Lower lobe of right lung (tissue), 2 donors: ENCODE results near the gene MOAP1. TPM values are rescaled to one million over a fixed set of nuclear protein-coding genes. Genes with fewer than 3 reads are reported as not detected.

Experiments
- ATAC-seq, 2 donors: fragments of 200-7000 bp; cut with Tn5 transposase; one replicate each; pipeline ENCODE4 v1.9.1; 2020 to 2022; ENCODE audit warnings: mild to moderate bottlenecking in 2 of 2, moderate library complexity in 2 of 2
- DNase-seq: peaks from one replicate; pipeline ENCODE4 v3.0.0-alpha.2; 2020
- H3K27ac ChIP-seq: fragments of 200-600 bp; one replicate; pipeline ENCODE4 v1.8.0; 2022
- H3K27me3 ChIP-seq: fragments of 200-600 bp; one replicate; pipeline ENCODE4 v1.8.0; 2022; ENCODE audit warnings: low read depth
- H3K36me3 ChIP-seq: fragments of 200-600 bp; one replicate; pipeline ENCODE4 v1.8.0; 2022; ENCODE audit warnings: mild to moderate bottlenecking
- H3K4me1 ChIP-seq: fragments of 200-600 bp; one replicate; pipeline ENCODE4 v1.8.0; 2022
- H3K4me3 ChIP-seq: fragments of 200-600 bp; one replicate; pipeline ENCODE4 v1.8.0; 2022; ENCODE audit warnings: mild to moderate bottlenecking
- H3K9me3 ChIP-seq: fragments of 200-600 bp; one replicate; pipeline ENCODE4 v1.8.0; 2022
- intact Hi-C: fragments of 100-400 bp; cut with DNase I; formaldehyde crosslinking; loops from one replicate; pipeline ENCODE4 v1.11.0; 2022
- total RNA-seq: library from RNA; stranded (reverse); fragmentation: NEBNext Ultra II Directional; extraction: Animal tissue kit (Norgen Biotek cat#: 25700); gene quantifications from one replicate; pipeline ENCODE4 v1.2.1, GENCODE V29; 2021
- TF ChIP-seq, protein P1 (sequence below): fragments of 200-600 bp; IDR thresholded peaks from one replicate; pipeline ENCODE4 v1.8.0; 2022; ENCODE audit warnings: antibody characterized with exemption, mild to moderate bottlenecking
- donor health status: DM: no; HTN: yes; CAD: no; lungs with severe emphysema.

The MOAP1 gene
- total RNA-seq, 1 donor from 2014 or later: 30.3 TPM

DNA sequence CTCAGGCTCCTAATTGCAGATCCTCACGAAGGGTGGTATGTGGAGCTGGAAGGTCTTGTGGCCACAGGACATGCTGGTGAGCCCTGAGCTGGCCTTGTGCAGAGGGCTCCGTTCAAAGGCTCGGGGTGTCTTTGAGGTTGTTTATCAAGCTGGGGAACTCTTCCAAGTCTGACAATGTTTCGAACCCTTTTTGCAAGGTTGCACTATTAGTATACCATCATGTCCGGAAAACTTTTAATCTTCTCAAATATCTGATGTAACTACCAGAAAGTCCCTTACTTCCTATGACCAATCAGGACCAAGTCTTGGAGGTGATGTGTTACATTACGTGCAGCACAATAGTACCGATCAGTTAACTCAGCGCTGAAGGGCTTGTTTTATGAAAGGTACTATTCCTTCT lies 43.9 kb upstream of the MOAP1 start:
- Histone ChIP-seq H3K27ac (no peak overlapping the region), H3K4me1 (no peaks in the 10 kb centered on the region), H3K9me3 (no peaks in the 10 kb centered on the region), H3K27me3 (no peaks in the 10 kb centered on the region), H3K36me3 (peaks cover 50% of the 10 kb centered on the region), H3K4me3 (no peak overlapping the region)
- DNase-seq: no peak
- no peak for ATAC-seq
- TF ChIP-seq, protein P1, sequence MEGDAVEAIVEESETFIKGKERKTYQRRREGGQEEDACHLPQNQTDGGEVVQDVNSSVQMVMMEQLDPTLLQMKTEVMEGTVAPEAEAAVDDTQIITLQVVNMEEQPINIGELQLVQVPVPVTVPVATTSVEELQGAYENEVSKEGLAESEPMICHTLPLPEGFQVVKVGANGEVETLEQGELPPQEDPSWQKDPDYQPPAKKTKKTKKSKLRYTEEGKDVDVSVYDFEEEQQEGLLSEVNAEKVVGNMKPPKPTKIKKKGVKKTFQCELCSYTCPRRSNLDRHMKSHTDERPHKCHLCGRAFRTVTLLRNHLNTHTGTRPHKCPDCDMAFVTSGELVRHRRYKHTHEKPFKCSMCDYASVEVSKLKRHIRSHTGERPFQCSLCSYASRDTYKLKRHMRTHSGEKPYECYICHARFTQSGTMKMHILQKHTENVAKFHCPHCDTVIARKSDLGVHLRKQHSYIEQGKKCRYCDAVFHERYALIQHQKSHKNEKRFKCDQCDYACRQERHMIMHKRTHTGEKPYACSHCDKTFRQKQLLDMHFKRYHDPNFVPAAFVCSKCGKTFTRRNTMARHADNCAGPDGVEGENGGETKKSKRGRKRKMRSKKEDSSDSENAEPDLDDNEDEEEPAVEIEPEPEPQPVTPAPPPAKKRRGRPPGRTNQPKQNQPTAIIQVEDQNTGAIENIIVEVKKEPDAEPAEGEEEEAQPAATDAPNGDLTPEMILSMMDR: no peak
- intact Hi-C loops: no loop called here

DNA sequence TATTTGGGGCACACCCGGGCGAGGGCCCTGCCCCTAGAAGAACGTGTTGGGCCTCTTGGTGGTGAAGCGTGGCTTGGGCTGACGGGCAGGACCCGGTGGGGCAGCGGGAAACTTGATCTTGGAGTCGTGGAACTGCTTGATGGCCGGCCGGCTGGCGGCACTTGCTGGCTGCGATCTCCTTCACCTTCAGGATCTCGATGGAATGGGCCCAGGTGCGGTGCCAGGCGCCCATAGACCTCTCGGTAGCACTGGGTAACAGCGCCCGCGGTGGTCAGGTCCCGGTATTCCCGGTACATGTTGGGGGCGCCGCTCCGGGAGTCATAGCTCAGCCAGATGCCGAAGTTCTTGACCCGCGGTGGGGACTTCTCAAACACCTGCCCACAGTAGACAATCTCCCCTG lies 38.9 kb upstream of the MOAP1 start:
- H3K27me3 ChIP-seq: no peaks in the 10 kb centered on the region
- intact Hi-C loops: no loop called here
- ATAC-seq (no peak), DNase-seq (no peak)
- H3K9me3 ChIP-seq: no peaks in the 10 kb centered on the region
- TF ChIP-seq, protein P1: no peak
- H3K27ac ChIP-seq: no peak overlapping the region
- no peaks in the 10 kb centered on the region for H3K4me1 ChIP-seq
- no peak overlapping the region for H3K4me3 ChIP-seq
- peaks cover 96% of the 10 kb centered on the region for H3K36me3 ChIP-seq

DNA sequence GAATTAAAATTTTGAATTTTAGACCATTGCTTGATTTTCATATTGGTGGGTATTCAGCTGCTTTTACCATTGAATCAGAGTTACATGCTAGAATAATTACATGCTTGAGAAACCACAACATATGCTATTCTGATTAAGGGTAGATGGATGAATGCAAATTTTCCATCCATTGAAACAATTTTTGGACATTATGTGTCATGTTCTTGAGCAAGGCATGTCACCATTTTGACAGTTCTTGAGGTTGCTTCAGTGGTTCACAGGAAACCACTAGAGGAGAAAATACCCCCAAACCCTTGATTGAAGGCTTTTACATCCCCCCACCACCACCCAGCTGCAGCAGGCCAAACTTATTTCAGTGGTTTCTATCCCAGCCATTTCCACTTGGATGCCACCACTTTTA lies 35.8 kb upstream of the MOAP1 start:
- Histone ChIP-seq H3K27ac (no peak overlapping the region), H3K4me3 (no peak overlapping the region), H3K4me1 (no peaks in the 10 kb centered on the region), H3K27me3 (no peaks in the 10 kb centered on the region), H3K9me3 (no peaks in the 10 kb centered on the region), H3K36me3 (peaks cover 98% of the 10 kb centered on the region)
- intact Hi-C loops: no loop called here
- DNase-seq: no peak
- TF ChIP-seq, protein P1: no peak
- ATAC-seq: no peak

DNA sequence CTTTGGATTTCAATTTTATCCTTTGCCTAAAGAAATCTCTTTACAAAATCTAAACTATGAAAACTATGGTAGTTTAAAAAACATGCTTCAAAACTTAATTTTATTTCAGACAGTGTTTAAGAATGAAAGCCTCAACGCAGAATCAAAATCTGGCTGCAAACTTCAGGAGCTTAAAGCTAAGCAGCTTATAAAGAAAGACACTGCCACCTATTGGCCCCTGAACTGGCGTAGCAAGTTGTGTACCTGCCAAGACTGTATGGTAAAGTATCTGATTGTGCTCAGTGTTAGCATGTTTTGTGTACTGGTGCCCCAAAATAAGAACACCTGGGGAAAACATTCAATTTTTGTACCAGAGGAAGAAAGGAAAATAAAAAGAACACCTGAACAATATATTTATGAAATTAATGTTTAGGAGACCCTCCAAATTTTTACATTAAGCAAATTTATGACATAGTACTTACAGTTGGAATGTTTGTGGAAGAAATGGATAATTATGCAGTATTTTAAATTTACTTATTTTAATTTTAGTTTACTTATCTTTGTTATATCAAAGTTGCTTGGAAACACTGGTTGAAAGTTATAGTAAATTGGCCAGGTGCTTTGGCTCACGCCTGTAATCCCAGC lies 34.5 kb upstream of the MOAP1 start:
- H3K27ac ChIP-seq: no peak overlapping the region
- H3K36me3 ChIP-seq: peaks cover 98% of the 10 kb centered on the region
- ATAC-seq: peak in 1 of 2 donors; percentile 68
- H3K27me3 ChIP-seq: no peaks in the 10 kb centered on the region
- H3K9me3 ChIP-seq: no peaks in the 10 kb centered on the region
- H3K4me3 ChIP-seq: no peak overlapping the region
- TF ChIP-seq, protein P1: peak; percentile 48
- no peak for DNase-seq
- H3K4me1 ChIP-seq: no peaks in the 10 kb centered on the region
- intact Hi-C loops: no loop called here

DNA sequence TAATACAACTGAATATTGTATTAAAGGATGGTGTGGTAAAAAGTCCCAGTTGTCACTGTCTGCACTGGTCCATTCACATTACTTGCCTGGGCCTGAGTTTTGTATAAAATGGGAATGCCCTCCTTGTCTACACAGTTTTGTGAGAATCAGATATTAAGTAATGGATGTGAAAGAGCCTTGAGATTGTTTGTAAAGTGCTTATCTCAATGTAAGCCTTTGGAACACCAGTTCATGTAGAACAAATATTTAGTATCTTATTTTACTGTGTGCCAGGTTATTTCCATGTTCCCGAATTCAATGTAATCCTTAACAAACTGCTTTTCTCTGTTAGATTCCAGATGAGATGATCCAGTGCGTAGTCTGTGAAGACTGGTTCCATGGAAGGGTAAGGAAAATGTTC lies 29.9 kb upstream of the MOAP1 start:
- intact Hi-C loops: no loop called here
- H3K9me3 ChIP-seq: no peaks in the 10 kb centered on the region
- DNase-seq (no peak), ATAC-seq (no peak)
- TF ChIP-seq, protein P1: no peak
- H3K4me3 ChIP-seq: no peak overlapping the region
- H3K4me1 ChIP-seq: no peaks in the 10 kb centered on the region
- peaks cover 88% of the 10 kb centered on the region for H3K36me3 ChIP-seq
- H3K27me3 ChIP-seq: no peaks in the 10 kb centered on the region
- H3K27ac ChIP-seq: no peak overlapping the region
